Mesendoderm (in vitro differentiated cells): ENCODE data around the gene NCKAP1. TPM values are rescaled to one million over a fixed set of nuclear protein-coding genes. Genes with fewer than 3 reads are reported as not detected.

ENCODE experiments used
- DNase-seq: peaks from one replicate; pipeline ENCODE4 v3.0.0; 2013
- H2AK5ac ChIP-seq: 2 replicates; pipeline ENCODE4 v1.6.1; 2013; ENCODE audit warnings: low read length, inconsistent platforms
- H2BK120ac ChIP-seq: 2 replicates; pipeline ENCODE4 v1.6.1; 2013; ENCODE audit warnings: low read depth, mild to moderate bottlenecking, low read length, moderate library complexity, mixed read lengths
- H2BK15ac ChIP-seq: replicated peaks from 2 replicates; pipeline ENCODE4 v1.6.1; 2013; ENCODE audit warnings: low read depth, mild to moderate bottlenecking, moderate library complexity
- H2BK5ac ChIP-seq: 2 replicates; pipeline ENCODE4 v1.6.1; 2013; ENCODE audit warnings: low read length, inconsistent platforms
- H3K18ac ChIP-seq: 2 replicates; pipeline ENCODE4 v1.6.1; 2013; ENCODE audit warnings: mild to moderate bottlenecking, low read length, mixed read lengths
- H3K23ac ChIP-seq: one replicate; pipeline ENCODE4 v1.6.1; 2013; ENCODE audit warnings: low read length
- H3K27ac ChIP-seq: 2 replicates; pipeline ENCODE4 v1.5.1; 2013; ENCODE audit warnings: low read depth, mild to moderate bottlenecking, inconsistent platforms, low read length, moderate library complexity
- H3K27me3 ChIP-seq: 2 replicates; pipeline ENCODE4 v1.6.1; 2013; ENCODE audit warnings: low read length, control low read depth, mild to moderate bottlenecking, inconsistent platforms; ENCODE audit not compliant: insufficient read depth, poor library complexity
- H3K36me3 ChIP-seq: 2 replicates; pipeline ENCODE4 v1.6.1; 2013; ENCODE audit warnings: low read length, inconsistent platforms; ENCODE audit not compliant: control insufficient read depth, insufficient read depth
- H3K4ac ChIP-seq: one replicate; pipeline ENCODE4 v1.6.1; 2013; ENCODE audit warnings: low read depth, mild to moderate bottlenecking, low read length, moderate library complexity
- H3K4me1 ChIP-seq: 2 replicates; pipeline ENCODE4 v1.6.1; 2013; ENCODE audit warnings: low read depth, low read length, inconsistent platforms; ENCODE audit not compliant: control insufficient read depth
- H3K4me2 ChIP-seq: 2 replicates; pipeline ENCODE4 v1.6.1; 2013; ENCODE audit warnings: low read length
- H3K4me3 ChIP-seq: 2 replicates; pipeline ENCODE4 v1.5.1; 2013; ENCODE audit warnings: mild to moderate bottlenecking, low read length
- H3K56ac ChIP-seq: one replicate; pipeline ENCODE4 v1.6.1; 2013; ENCODE audit warnings: low read length
- H3K79me1 ChIP-seq: 2 replicates; pipeline ENCODE4 v1.6.1; 2013; ENCODE audit warnings: low read length, inconsistent platforms
- H3K79me2 ChIP-seq: 2 replicates; pipeline ENCODE4 v1.6.1; 2013; ENCODE audit warnings: mild to moderate bottlenecking, low read length; ENCODE audit not compliant: control insufficient read depth, insufficient read depth
- H3K9ac ChIP-seq: 2 replicates; pipeline ENCODE4 v1.6.1; 2013; ENCODE audit warnings: low read length, inconsistent platforms
- H4K5ac ChIP-seq: one replicate; pipeline ENCODE4 v1.6.1; 2013; ENCODE audit warnings: low read length
- H4K8ac ChIP-seq: one replicate; pipeline ENCODE4 v1.6.1; 2013; ENCODE audit warnings: low read depth, mild to moderate bottlenecking, control low read depth, low read length, moderate library complexity
- WGBS: extraction: QIAGEN DNeasy Blood & Tissue Kit; methylation state at CpG from one replicate; pipeline ENCODE4 v1.1.7; 2013; ENCODE audit warnings: low lambda C conversion rate, missing lambda C conversion rate; ENCODE audit not compliant: insufficient coverage; ENCODE audit errors: extremely low coverage; 5-methylcytosine and 5-hydroxymethylcytosine counted together
- polyA plus RNA-seq, 2 experiments: library from polyadenylated mRNA; stranded (reverse); fragments of 200-250 nt; gene quantifications; one replicate each; pipeline ENCODE4 v1.2.3, GENCODE V29; 2013

NCKAP1 gene, protein sequence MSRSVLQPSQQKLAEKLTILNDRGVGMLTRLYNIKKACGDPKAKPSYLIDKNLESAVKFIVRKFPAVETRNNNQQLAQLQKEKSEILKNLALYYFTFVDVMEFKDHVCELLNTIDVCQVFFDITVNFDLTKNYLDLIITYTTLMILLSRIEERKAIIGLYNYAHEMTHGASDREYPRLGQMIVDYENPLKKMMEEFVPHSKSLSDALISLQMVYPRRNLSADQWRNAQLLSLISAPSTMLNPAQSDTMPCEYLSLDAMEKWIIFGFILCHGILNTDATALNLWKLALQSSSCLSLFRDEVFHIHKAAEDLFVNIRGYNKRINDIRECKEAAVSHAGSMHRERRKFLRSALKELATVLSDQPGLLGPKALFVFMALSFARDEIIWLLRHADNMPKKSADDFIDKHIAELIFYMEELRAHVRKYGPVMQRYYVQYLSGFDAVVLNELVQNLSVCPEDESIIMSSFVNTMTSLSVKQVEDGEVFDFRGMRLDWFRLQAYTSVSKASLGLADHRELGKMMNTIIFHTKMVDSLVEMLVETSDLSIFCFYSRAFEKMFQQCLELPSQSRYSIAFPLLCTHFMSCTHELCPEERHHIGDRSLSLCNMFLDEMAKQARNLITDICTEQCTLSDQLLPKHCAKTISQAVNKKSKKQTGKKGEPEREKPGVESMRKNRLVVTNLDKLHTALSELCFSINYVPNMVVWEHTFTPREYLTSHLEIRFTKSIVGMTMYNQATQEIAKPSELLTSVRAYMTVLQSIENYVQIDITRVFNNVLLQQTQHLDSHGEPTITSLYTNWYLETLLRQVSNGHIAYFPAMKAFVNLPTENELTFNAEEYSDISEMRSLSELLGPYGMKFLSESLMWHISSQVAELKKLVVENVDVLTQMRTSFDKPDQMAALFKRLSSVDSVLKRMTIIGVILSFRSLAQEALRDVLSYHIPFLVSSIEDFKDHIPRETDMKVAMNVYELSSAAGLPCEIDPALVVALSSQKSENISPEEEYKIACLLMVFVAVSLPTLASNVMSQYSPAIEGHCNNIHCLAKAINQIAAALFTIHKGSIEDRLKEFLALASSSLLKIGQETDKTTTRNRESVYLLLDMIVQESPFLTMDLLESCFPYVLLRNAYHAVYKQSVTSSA
- 128 TPM for polyA plus RNA-seq (2013, experiment 1 of 2)
- polyA plus RNA-seq (2013, experiment 2 of 2) = 126 TPM

DNA sequence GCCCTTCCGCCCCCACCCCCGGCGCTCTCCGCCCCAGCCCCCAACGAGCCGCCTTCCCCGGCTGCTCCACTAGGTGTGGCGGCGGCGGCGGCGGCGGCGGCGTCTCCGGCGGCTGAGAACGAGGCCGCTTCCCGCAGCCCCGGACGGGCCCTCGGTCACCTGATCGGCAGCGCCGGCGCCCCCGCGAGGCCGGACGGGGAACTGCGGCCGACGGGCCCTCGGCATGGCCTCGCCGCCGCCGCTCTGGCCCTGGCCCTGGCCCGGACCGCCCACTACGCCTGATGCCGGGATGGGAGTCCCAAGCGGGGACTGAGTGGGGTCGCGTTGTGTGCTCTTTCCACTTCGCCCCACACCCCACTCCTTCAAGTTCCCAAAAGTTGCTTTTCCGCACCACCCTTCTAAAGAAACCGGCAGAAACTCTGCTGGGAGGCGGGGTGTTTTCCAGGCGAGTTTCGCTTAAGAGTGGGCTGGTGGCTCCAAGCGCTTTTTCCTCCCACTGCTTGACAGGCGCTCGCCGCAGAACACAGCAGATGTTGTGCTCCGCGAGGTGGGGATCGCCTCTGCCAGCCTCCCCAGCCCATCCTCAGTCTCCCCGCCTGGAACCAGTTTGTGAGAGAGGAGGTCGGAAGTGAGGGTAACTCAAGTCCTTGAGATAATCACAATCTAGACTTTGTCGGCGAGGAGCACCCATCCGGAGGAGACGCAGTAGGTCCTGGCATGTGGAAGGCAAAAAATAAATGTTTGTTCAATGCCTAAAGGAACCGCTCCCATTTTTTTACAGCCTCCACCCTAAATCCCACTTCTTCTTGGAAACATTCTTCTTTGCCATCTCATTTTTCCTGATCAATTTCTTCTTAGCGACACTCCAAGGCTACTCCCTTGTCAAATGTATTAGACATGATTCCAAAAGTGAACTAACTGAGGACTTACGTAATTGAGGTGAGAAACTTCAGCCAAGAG lies at the start of gene NCKAP1:
Gene NCKAP1 (minus strand): TSS at position 117 of the 960 bp plus-strand sequence. CDS start 358 bp downstream, outside the sequence.
- Histone ChIP-seq H3K56ac (peak within 1 kb of the TSS; percentile 95), H3K4ac (peak within 1 kb of the TSS; percentile 76), H4K8ac (no peak within 1 kb of the TSS)

DNA sequence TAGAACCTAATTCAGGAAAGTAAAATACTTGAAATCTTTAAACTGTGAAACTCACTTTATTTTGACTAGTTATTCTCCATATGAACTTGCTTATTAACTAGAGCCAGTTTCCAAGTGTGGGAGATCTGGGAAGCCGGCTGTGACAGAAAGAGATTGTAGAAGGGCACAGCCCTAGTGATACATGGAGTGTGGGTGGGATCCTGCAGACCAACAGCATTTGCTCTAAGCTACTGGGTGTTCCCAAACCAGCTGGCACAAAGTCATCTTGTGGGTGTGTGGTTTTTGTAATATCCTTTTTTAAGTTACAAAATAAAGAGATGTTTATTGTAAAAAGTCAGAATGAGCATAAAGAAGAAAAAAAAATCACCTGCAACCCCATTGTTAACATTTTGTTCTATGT lies 43.7 kb upstream of the NCKAP1 start:
- Histone ChIP-seq H3K23ac (no peak overlapping the region), H3K27me3 (no peaks in the 10 kb centered on the region), H3K79me1 (no peaks in the 10 kb centered on the region), H3K18ac (no peak overlapping the region), H2AK5ac (no peak overlapping the region), H3K4me3 (no peak overlapping the region), H2BK120ac (no peak overlapping the region), H3K36me3 (no peaks in the 10 kb centered on the region), H4K8ac (no peak overlapping the region), H3K4me1 (peaks cover 2% of the 10 kb centered on the region), H3K56ac (no peak overlapping the region), H3K9ac (no peak overlapping the region), H2BK15ac (no peak overlapping the region), H3K4ac (no peak overlapping the region), H2BK5ac (no peak overlapping the region), H3K4me2 (no peak overlapping the region), H3K79me2 (no peaks in the 10 kb centered on the region), H4K5ac (no peak overlapping the region), H3K27ac (no peak overlapping the region)
- no peak for DNase-seq
- WGBS = no CpG with 5 or more reads among the region's 1 CpG

More for the DNA sequence above, at the start of gene NCKAP1:
- no peak within 1 kb of the TSS for H2AK5ac ChIP-seq
- WGBS = no CpG with 5 or more reads among the region's 68 CpGs
- H3K79me2 ChIP-seq = peaks cover 34% of the 10 kb centered on the region
- peak within 1 kb of the TSS; percentile 76 for H3K4me2 ChIP-seq
- H3K36me3 ChIP-seq = no peaks in the 10 kb centered on the region
- no peaks in the 10 kb centered on the region for H3K4me1 ChIP-seq
- peak within 1 kb of the TSS; percentile 85 for H3K23ac ChIP-seq
- H3K4me3 ChIP-seq = peak within 1 kb of the TSS; percentile 88
- peak within 1 kb of the TSS; percentile 91 for H3K9ac ChIP-seq
- H4K5ac ChIP-seq = no peak within 1 kb of the TSS
- H3K79me1 ChIP-seq = no peaks in the 10 kb centered on the region
- no peaks in the 10 kb centered on the region for H3K27me3 ChIP-seq
- H2BK5ac ChIP-seq = peak within 1 kb of the TSS; percentile 58
- peak within 1 kb of the TSS; percentile 74 for H3K27ac ChIP-seq
- DNase-seq = peak; percentile 92
- H2BK120ac ChIP-seq = no peak within 1 kb of the TSS
- peak within 1 kb of the TSS; percentile 72 for H3K18ac ChIP-seq
- no peak within 1 kb of the TSS for H2BK15ac ChIP-seq

DNA sequence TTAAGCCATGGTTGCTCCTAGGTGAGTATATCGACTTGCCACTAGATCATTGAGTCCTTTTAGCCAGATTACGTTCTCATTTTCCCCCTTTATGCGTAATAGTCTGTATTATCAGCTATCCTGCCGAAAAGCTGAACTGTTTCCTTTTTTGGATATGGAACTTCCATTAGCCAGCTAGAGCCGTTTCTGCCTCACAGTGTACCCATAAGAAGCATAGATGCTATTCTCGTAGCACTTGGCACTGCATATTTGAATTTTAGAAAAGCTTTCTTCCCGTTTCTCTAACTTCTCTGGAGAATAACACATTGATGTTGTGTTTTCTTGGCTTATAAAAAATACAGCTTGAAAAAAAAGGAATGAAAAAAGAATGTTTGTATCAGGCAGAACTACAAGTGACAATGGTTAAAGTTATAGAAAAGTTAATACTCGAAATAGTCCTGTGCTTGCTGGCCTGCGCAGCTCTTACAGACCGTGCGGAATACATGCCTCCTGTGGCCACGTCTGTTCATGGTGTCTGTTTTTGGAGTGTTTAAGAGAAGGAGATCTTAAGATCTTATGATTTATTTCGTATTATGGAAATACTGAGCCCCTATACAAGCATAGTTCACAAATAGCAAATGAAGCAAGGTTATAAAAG lies 41.0 kb upstream of the NCKAP1 start:
- DNase-seq = no peak
- WGBS = no CpG with 5 or more reads among the region's 13 CpGs

DNA sequence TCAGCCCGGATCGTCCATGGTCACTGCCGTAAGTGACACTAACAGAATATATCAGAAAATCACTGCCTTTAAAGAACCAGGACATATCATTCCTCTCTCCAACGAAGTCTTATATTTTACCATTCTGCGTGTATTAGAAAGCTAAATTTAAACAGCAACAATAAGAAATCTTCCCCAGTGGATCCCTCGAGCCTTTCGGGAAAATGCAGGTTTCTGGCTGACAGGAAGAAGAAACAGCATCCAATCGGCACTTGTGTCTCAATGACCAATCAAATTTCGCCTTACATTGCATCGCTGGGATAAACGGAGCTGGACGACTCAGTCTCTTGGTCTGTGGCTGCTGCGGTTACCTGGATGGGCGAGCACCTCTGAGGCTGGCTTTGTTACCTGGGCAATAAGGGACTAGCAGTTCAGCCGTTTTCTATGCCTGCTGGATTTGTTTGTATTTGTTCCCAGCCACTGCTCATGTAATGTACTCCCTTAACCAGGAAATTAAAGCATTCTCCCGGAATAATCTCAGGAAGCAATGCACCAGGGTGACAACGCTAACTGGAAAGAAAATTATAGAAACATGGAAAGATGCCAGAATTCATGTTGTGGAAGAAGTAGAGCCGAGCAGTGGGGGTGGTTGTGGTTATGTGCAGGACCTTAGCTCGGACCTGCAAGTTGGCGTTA lies 40.3 kb upstream of the NCKAP1 start, which contains the start of gene DUSP19:
Gene DUSP19 (plus strand): TSS at position 284 of the 675 bp plus-strand sequence. CDS start 187 bp downstream, at position 471.
- no peak within 1 kb of the TSS for H2BK5ac ChIP-seq
- peaks cover 2% of the 10 kb centered on the region for H3K4me1 ChIP-seq
- no peak within 1 kb of the TSS for H2AK5ac ChIP-seq
- no peak within 1 kb of the TSS for H2BK15ac ChIP-seq
- H4K5ac ChIP-seq = no peak within 1 kb of the TSS
- H2BK120ac ChIP-seq = no peak within 1 kb of the TSS
- peak within 1 kb of the TSS; percentile 30 for H3K4me2 ChIP-seq
- no CpG with 5 or more reads among the region's 20 CpGs for WGBS
- peak within 1 kb of the TSS; percentile 68 for H3K56ac ChIP-seq
- no peak within 1 kb of the TSS for H3K27ac ChIP-seq
- no peak within 1 kb of the TSS for H3K23ac ChIP-seq
- H3K4me3 ChIP-seq = peak within 1 kb of the TSS; percentile 15
- peak within 1 kb of the TSS; percentile 65 for H3K4ac ChIP-seq
- no peaks in the 10 kb centered on the region for H3K27me3 ChIP-seq
- H3K36me3 ChIP-seq = no peaks in the 10 kb centered on the region
- H4K8ac ChIP-seq = peak within 1 kb of the TSS; percentile 90
- H3K18ac ChIP-seq = peak within 1 kb of the TSS; percentile 16
- peak; percentile 98 for DNase-seq
- no peaks in the 10 kb centered on the region for H3K79me1 ChIP-seq
- H3K9ac ChIP-seq = peak within 1 kb of the TSS; percentile 51
- no peaks in the 10 kb centered on the region for H3K79me2 ChIP-seq

More for the DNA sequence above, 41.0 kb upstream of the NCKAP1 start:
- Histone ChIP-seq H2BK5ac (no peak overlapping the region), H3K18ac (peak overlapping the region; percentile 16), H3K27me3 (no peaks in the 10 kb centered on the region), H3K4me1 (peaks cover 2% of the 10 kb centered on the region), H2BK120ac (no peak overlapping the region), H2BK15ac (no peak overlapping the region), H3K9ac (peak overlapping the region; percentile 51), H2AK5ac (no peak overlapping the region), H3K56ac (peak overlapping the region; percentile 68), H3K36me3 (no peaks in the 10 kb centered on the region), H3K4me3 (no peak overlapping the region), H3K79me1 (no peaks in the 10 kb centered on the region), H4K8ac (no peak overlapping the region), H4K5ac (no peak overlapping the region), H3K79me2 (no peaks in the 10 kb centered on the region), H3K4ac (peak overlapping the region; percentile 65), H3K23ac (no peak overlapping the region), H3K27ac (no peak overlapping the region), H3K4me2 (peak overlapping the region; percentile 30)
